Measurements from ENCODE around the gene CIRBP.
"Not testable (repeated sequence)": the region's sequence is repeated elsewhere in the genome, so short reads cannot be mapped to it uniquely, and the experiment has no call there.

Gene CIRBP

GRCh38 chr19:1245494-1246264, 23.5 kb upstream of the CIRBP start:
- DNase-seq = no peak

GRCh38 chr19:1246265-1247087, 22.7 kb upstream of the CIRBP start:
- DNase-seq = not testable (repeated sequence)

- no peak for DNase-seq
These were observed 21.4 kb upstream of the CIRBP start for GRCh38 chr19:1247748-1248138.

- DNase-seq = peak; percentile 71
These were observed 20.9 kb upstream of the CIRBP start, which contains the start of gene MIDN for GRCh38 chr19:1248139-1248785. MIDN (plus strand) TSS chr19:1248583; CDS start chr19:1250297, 1,714 bp downstream.

GRCh38 chr19:1248786-1249297, 20.3 kb upstream of the CIRBP start:
- no peak for DNase-seq

- DNase-seq = peak; percentile 92
These were observed 19.7 kb upstream of the CIRBP start for GRCh38 chr19:1249298-1249989.

- no peak for DNase-seq
These were observed 19.1 kb upstream of the CIRBP start for GRCh38 chr19:1249990-1250436.

- DNase-seq = no peak
These were observed 18.5 kb upstream of the CIRBP start for GRCh38 chr19:1250437-1251260.

GRCh38 chr19:1251330-1252220, 17.6 kb upstream of the CIRBP start:
- DNase-seq = no peak

GRCh38 chr19:1252221-1252820, 16.8 kb upstream of the CIRBP start:
- no peak for DNase-seq

- no peak for DNase-seq
These were observed 16.2 kb upstream of the CIRBP start for GRCh38 chr19:1252821-1253513.

- DNase-seq = no peak
These were observed 15.5 kb upstream of the CIRBP start for GRCh38 chr19:1253514-1254080.

- DNase-seq = no peak
These were observed 15.0 kb upstream of the CIRBP start for GRCh38 chr19:1254081-1254527.

GRCh38 chr19:1254530-1255185, 14.5 kb upstream of the CIRBP start:
- no peak for DNase-seq

GRCh38 chr19:1255186-1256161, 13.7 kb upstream of the CIRBP start:
- no peak for DNase-seq

- DNase-seq = no peak
These were observed 12.3 kb upstream of the CIRBP start for GRCh38 chr19:1256646-1257474.

All from NCI-H1048 (cell line).